Stimulated activated CD4-positive, alpha-beta T cell treated with anti-CD3 and anti-CD28 coated beads, TNF-alpha, amount 100 ng/mL, for 1 hour (primary cell): ENCODE data around the gene APOL2.
"Not testable (repeated sequence)": the region's sequence is repeated elsewhere in the genome, so short reads cannot be mapped to it uniquely, and the experiment has no call there.

Experiments used
- DNase-seq, 3 donors: peaks; one replicate each; pipeline ENCODE4 v3.0.0-alpha.2; 2020; ENCODE audit warnings: low read depth in 3 of 3, low spot score in 1 of 3

Gene APOL2

DNA sequence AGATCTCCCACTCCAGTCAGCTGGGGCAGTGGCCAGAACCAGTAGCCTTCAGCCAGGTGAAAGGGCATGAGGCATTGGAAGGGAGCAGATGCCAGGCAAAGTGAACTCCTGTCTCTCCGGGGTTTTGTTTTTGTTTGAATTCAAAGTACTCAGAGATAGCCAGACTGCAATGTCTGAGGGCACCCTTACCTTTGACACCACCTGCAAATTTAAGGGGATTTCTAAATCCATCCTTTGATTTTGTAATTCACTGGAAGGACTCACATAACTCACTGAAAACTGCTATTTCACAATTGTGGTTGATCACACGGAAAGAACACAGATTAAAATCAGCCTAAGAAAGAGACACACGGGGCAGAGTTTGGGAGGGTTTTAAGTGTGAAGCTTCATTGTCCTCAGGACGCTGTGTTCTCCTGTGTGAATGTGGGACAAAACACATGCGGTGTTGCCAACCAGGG is 23.9 kb upstream of the APOL2 start:
- DNase-seq = not testable (repeated sequence)

GRCh38 chr22:36262307-36262706 is 23.0 kb upstream of the APOL2 start:
- not testable (repeated sequence) for DNase-seq

DNA sequence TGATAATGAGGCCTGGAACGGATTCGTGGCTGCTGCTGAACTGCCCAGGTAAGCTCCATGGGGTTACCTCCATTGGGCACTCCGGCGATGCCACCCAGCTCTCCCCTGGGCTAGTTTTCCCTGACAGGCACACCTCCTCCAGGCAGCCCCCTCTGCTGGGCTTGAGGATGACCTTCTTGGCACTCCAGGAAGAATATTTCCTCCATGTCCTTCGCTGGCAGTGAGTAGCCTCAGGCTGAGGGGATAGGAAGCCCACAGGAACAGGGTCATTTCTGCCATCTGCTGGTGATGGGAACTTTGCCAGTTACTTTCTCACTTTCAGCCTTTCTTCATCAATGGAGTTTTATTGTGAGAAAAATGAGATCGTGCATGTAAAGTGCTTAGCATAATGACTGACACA is 22.3 kb upstream of the APOL2 start:
- not testable (repeated sequence) for DNase-seq

DNA sequence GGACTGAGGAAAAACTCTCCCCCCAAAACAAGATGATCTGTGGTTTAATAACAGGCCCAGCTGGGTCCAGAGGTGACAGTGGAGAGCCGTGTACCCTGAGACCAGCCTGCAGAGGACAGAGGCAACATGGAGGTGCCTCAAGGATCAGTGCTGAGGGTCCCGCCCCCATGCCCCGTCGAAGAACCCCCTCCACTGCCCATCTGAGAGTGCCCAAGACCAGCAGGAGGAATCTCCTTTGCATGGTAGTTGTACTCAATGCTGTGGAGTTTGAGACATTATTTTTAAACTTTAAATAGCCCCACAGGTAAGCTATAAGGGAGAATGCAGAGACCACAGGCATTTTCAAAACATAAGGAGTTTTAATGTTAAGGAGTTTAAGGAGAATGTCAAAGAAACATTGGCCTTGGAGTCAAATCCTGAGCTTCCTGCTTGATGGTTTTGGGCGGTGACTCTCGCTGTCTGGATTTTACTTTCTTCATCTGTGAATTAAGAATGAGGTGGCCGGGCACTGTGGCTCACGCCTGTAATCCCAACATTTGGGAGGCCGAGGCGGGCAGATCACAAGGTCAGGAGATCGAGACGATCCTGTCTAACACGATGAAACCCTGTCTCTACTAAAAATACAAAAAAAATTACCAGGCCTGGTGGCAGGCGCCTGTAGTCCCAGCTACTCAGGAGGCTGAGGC is 20.4 kb upstream of the APOL2 start:
- no peak for DNase-seq

DNA sequence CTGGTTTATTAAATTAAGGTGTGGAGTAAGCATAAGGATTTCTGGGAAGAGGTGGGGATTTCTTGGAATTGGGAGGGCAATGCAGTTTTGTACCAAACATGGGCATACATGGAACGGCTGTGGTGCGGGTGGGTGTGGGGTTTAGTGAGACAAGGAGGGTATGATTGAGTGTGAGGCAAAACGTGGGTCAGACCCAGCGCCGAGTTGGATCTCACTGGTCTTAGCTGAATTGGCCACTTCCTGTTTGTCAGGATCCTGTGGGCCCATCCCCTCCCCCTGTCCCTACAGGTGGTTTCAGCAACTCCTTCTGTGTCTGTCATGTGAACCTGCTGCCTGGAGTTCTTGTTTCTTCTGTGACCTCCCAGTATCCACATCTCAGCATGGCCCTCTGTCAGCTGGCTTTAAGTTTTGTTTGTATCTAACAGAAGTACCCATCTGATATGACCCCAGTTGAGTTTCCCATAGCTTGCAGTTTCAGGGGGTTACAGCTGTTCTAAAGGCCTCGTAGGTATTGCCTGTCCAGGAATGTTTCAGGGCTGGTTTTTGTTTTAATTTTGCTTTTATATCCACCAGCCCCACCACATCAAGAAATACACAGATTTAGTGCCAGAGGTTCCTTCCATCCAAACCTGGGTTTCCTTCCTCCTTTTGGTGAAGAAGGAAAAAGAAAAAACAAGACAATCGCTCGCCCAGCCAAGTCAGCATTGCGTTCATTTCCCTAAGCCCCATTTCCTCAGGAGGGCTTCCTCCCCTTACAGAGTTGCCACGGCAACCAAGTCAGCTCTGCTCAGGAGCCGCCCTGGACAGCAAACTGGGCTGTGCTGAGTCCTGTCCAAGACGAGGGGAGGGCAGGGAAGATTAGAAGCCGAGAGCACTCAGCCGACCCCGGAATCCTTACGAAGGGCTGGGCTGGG is 19.6 kb upstream of the APOL2 start:
- no peak for DNase-seq

DNA sequence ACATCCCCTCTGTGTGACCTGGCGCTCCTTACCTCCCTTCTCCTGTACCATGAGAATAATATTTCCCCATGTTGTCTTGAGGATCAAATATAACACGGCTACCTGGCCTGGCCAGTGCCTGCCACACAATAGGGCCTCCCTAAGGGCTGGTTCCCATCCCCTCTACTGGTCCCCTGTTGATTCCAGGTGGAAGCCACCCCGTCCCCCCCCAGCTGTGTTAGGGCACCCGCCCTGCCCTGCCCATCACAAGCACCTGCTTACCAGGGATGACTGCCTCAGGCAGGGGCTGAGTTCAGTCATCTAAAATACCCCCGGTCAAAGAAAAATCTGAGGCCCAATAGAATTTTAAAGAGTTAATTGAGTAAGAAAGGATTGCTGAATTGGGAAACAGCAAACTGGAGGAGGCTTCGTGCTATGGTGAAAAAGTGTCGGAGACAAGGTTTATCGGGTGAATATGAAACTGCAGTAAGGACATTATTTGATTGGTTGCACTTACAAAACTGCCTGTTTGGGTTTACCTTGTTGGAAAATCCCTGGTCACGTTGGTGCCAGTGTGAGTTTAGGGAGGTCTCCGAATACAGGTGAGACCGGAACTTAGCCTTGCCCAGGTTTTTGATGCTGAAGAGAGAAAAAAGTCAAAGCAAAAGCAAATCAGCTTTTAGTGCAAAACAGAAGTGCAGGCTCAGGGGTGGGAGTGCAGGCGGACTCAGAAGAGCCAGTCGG is 18.8 kb upstream of the APOL2 start:
- DNase-seq = no peak

DNA sequence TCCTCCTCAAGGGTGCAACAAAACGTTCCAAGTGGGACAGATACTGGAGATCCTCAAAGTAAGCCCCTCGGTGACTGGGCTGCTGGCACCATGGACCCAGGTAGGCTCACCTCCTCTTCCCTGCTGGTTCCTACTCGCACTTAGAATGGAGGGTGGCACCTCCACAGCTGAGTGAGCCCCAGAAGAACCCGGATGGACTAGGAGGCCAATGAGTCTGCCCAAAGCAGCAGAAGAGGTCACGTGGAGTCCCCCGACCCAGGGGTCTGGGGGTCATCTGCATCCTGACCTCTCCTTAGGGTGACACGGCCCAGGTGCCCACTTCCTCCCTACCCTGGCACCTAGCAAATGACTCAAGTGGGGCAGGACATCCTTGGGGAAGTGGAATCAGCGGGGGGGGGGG is 18.0 kb upstream of the APOL2 start:
- no peak for DNase-seq

GRCh38 chr22:36256478-36256877 is 17.2 kb upstream of the APOL2 start:
- DNase-seq = no peak

DNA sequence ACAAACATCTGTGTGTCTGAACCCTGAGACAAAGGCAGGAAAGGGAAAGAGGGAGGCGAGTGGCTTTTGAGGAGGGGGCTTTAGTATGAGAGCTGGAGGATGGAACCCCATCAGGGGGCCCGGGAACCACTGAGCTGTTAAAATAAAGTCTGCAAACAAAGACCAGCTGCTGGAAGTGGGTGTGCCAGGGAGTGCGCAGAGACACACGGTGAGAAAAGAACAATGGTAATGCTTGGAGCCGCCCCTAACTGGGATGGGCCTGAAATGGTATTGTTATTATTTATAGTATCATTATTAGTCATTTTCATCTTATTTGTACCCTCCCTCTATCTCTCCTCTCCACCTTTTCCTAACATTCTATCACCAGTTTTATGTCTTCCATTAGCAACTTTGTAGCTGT is 16.2 kb upstream of the APOL2 start:
- not testable (repeated sequence) for DNase-seq

GRCh38 chr22:36253523-36254490 is 14.5 kb upstream of the APOL2 start:
- no peak for DNase-seq

DNA sequence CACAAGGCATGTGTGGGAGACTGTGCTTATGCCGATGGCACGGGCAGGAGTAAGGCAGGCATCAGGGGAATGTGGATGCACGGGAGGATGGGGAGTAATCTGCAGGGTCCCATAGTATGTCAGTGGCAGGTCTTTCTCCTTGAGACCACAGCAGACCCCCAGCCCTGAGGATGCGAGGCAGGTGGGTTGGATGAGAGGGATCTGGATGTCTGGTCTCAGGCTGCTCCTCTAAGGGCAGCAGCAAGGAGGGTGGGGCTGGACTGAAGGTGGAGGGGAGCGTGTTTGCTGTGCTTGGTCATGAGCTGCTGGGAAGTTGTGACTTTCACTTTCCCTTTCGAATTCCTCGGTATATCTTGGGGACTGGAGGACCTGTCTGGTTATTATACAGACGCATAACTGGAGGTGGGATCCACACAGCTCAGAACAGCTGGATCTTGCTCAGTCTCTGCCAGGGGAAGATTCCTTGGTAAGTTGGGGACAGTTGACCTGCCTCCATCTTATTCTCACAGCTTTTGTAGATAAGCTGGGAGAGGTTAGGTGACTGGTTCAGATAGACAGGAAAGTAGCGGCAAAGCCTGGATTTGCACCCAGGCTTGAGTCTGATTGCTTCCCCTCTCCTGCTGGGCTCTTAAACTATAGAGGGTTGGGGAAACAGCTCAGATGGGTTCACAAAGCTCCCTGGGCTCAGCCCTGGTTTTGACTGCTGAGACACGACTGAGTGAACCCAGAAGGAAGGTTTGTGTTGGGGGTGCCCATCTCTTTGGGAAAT is 13.6 kb upstream of the APOL2 start, which contains the start of gene APOL1:
Gene APOL1 (plus strand): TSS at position 380 of the 769 bp plus-strand sequence. CDS start 1,823 bp downstream, outside the sequence.
- peak in 1 of 3 donors; percentile 14 for DNase-seq

DNA sequence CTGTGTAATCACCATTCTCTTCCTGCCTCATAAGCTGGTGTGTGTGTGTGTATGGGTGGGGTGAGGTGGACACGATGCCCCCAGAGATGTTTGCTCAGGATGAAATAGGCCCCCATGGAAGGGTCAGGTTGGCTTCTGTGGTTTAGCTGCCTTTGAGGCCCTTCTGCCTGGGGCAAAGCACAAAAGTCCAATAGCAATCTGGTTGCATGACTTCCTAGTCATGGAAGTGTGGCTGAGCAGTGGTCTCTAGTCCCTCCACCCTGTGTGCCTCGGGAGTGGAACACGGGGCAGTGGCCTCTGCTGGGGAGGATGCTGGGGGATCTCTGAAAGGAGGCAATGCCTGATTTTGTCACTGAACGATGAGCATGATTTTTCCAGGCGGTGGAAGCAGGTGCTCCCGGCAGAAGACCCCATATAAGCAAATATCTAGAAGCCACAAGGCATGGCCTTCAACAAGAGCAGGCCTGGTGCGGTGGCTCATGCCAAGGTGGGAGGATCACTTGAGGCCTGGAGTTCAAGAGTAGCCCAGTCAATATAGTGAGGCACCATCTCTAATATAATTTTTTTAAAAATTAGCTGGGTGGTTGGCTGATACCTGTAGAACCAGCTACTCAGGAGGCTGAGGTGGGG is 12.8 kb upstream of the APOL2 start:
- not testable (repeated sequence) for DNase-seq

GRCh38 chr22:36250292-36250960 is 11.1 kb upstream of the APOL2 start:
- not testable (repeated sequence) for DNase-seq

- no peak for DNase-seq
These were observed 9.8 kb upstream of the APOL2 start for GRCh38 chr22:36249160-36249559.

GRCh38 chr22:36247955-36248354 is 8.6 kb upstream of the APOL2 start:
- no peak for DNase-seq

- DNase-seq = no peak
These were observed 7.4 kb upstream of the APOL2 start for GRCh38 chr22:36246718-36247117.

- DNase-seq = no peak
These were observed 6.6 kb upstream of the APOL2 start for GRCh38 chr22:36245805-36246356.
